ENCODE data around the gene USP7. TPM values are rescaled to one million over a fixed set of nuclear protein-coding genes. Genes with fewer than 3 reads are reported as not detected.

The USP7 gene
- total RNA-seq, 1 experiment from 2014 or later, result 125 TPM

DNA sequence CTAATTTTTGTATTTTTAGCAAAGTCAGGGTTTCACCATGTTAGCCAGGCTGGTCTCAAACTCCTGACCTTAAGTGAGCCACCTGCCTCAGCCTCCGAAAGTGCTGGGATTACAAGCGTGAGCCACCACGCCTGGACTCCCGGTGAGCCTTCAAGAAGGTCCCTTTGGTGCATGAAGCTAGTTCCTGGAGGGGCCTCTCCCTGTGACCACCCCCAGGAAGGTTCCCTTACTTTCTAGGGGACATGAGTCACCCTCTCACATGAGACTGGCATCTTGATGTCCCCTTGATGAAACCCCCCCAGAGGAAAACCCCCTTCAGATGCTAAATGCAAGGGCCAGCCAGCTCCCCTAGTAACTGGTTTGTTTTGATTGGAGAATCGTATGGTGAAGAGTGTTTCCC, 107.7 kb downstream of the USP7 start:
- in situ Hi-C loops (cut with HindIII; ENCODE audit: low pct_unique_long_range_greater_than_20kb, low sequenced_read_pairs) (no loop called here), intact Hi-C loops (cut with micrococcal nuclease; ENCODE audit: unreplicated experiment) (no loop called here)
- POLR2A ChIA-PET, result interaction anchor here (0.6 kb wide), 1 partner anchor 113 kb away, joined by 5 read pairs; no protein-coding TSS in a partner anchor
- Histone ChIP-seq H3K4me3 (ENCODE audit: low read depth in 2 of 2, low read length in 2 of 2) (no peak overlapping the region), H3K27me3 (ENCODE audit: control insufficient read depth, insufficient read depth, low read length) (no peaks in the 10 kb centered on the region), H3K27ac (ENCODE audit: low read length) (peak overlapping the region; percentile 18; the same call in 1 of the 2 replicates), H3K4me1 (ENCODE audit: control insufficient read depth, insufficient read depth, low read length) (peaks cover 31% of the 10 kb centered on the region), H3K9me3 (ENCODE audit: control insufficient read depth, insufficient read depth, low read depth, low read length) (no peaks in the 10 kb centered on the region), H3K36me3 (ENCODE audit: control insufficient read depth, insufficient read depth, low read length) (peaks cover 2% of the 10 kb centered on the region; the same call in 1 of the 2 replicates)
- TF ChIP-seq TCF7L2 (IDR thresholded peaks at IDR 0.05; ENCODE audit: low read depth, low read length) (no peak), SIN3A (IDR thresholded peaks at IDR 0.05; ENCODE audit: borderline replicate concordance, insufficient read depth, low read depth, low read length) (no peak), REST (IDR thresholded peaks at IDR 0.05; ENCODE audit: insufficient read depth in 1 of 2, low read depth in 2 of 2, low read length in 1 of 2) (no peak), POLR2AphosphoS5 (IDR thresholded peaks at IDR 0.05; ENCODE audit: low read depth, low read length) (no peak), CTCF (IDR thresholded peaks at IDR 0.05) (no peak)
- CTCF ChIA-PET, result interaction anchor here (0.6 to 1.2 kb wide), 2 partner anchors 8 to 199 kb away, joined by 5 to 8 read pairs; no protein-coding TSS in a partner anchor
- no TSS peak for BruUV-seq (replicated peaks)
- ATAC-seq, result no peak
- DNase-seq (ENCODE audit: low read depth, low spot score), result no peak

DNA sequence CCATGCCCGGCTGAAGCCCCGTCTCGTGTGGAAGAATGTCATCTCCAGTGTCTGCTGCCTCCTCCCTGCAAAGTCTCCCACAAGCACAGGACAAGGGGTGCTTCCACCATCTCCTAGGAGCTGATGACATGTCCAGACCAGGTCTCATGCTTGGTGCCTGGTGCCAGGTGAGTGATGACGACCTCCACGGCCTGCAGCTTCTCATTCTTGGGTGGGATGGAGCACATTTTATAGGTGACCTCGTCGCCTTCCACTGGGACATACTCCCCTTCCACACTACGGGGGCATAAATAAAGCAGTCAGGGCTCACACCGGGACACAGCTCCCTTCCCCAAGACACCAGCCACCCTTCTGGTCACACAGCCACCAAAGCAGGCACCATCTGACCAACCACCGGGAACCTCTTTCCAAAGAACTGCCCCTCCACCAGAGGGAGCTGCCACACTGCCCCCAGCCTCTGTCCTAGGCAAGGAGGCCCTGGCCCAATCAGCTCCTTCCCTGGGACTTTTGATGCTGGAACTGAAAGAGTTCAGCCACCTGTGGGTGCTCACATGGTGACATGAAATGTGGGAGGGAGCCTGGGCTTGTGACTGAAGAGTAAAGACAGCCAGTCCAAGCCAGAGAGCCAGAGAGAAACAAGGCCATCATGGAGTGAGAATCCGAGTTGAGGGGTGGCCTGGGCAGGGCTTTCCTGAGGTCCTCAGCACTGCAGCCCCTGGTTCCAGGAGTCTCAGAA, 108.5 kb downstream of the USP7 start:
- DNase-seq (ENCODE audit: low read depth, low spot score), result no peak
- CTCF ChIA-PET, result interaction anchor here (0.9 to 1.2 kb wide), 2 partner anchors 9 to 10 kb away, joined by 4 to 5 read pairs; no protein-coding TSS in a partner anchor
- Histone ChIP-seq H3K27ac (ENCODE audit: low read length) (no peak overlapping the region), H3K4me3 (ENCODE audit: low read depth in 2 of 2, low read length in 2 of 2) (no peak overlapping the region), H3K36me3 (ENCODE audit: control insufficient read depth, insufficient read depth, low read length) (peaks cover 2% of the 10 kb centered on the region; the same call in 1 of the 2 replicates), H3K9me3 (ENCODE audit: control insufficient read depth, insufficient read depth, low read depth, low read length) (no peaks in the 10 kb centered on the region), H3K4me1 (ENCODE audit: control insufficient read depth, insufficient read depth, low read length) (peaks cover 28% of the 10 kb centered on the region), H3K27me3 (ENCODE audit: control insufficient read depth, insufficient read depth, low read length) (no peaks in the 10 kb centered on the region)
- ATAC-seq, result 0 out of 2 replicates have a peak, but pooled peaks have one; percentile 4
- BruUV-seq (replicated peaks), result no TSS peak
- intact Hi-C loops (cut with micrococcal nuclease; ENCODE audit: unreplicated experiment) (no loop called here), in situ Hi-C loops (cut with HindIII; ENCODE audit: low pct_unique_long_range_greater_than_20kb, low sequenced_read_pairs) (no loop called here)
- TF ChIP-seq POLR2AphosphoS5 (IDR thresholded peaks at IDR 0.05; ENCODE audit: low read depth, low read length), result 0 out of 2 replicates have a peak, but pooled peaks have one; percentile 11
- TF ChIP-seq REST (IDR thresholded peaks at IDR 0.05; ENCODE audit: insufficient read depth in 1 of 2, low read depth in 2 of 2, low read length in 1 of 2), result no peak
- TF ChIP-seq TCF7L2 (IDR thresholded peaks at IDR 0.05; ENCODE audit: low read depth, low read length), result no peak
- POLR2A ChIA-PET, result interaction anchor here (0.6 kb wide), 1 partner anchor 112 kb away, joined by 5 read pairs; no protein-coding TSS in a partner anchor

Measured in Panc1 (cell line).